ENCODE measurements around the gene CLMP.

Gene CLMP

GRCh38 chr11:123235117-123235655, 40.1 kb upstream of the CLMP start:
- Histone ChIP-seq H3K27me3 (no peaks in the 10 kb centered on the region), H3K4me2 (peak overlapping the region in 7 of 11 experiments; percentile 23 to 40 (median 34); a peak in 4 of 22 replicates), H3K27ac (no peak overlapping the region), H3K9me3 (replicated peaks in 1 of 11) (no peaks in the 10 kb centered on the region), H3K9ac (no peak overlapping the region), H3K4me1 (peaks cover 10 to 37% (median 25%) of the 10 kb centered on the region in 10 experiments), H4K20me1 (no peaks in the 10 kb centered on the region), H3K36me3 (no peaks in the 10 kb centered on the region), H3K4me3 (no peak overlapping the region)
- no peak for TF ChIP-seq Cebpa-rat (IDR thresholded peaks at IDR 0.05)

DNA sequence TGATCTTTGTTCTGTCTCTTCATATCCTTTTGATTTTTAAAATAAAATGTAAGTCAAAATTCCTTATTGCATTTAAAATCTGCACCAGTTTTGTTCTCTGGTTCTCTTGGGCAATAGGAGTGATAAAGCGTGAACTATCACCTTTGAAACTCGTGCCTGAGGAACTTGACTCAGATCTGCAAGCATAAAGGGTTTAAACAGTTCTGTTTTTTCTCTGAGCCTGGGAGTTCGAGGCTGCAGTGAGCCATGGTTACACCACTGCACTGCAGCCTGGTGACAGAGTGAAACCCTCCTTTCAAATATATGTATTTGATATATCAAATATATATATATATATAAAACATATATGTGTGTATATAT, 38.9 kb upstream of the CLMP start:
- Histone ChIP-seq H4K20me1 (no peaks in the 10 kb centered on the region), H3K27ac (peak overlapping the region in 6 of 11 experiments; percentile 13 to 48 (median 38); a peak in 8 of 22 replicates), H3K27me3 (no peaks in the 10 kb centered on the region), H3K4me3 (no peak overlapping the region), H3K9me3 (replicated peaks in 1 of 11) (no peaks in the 10 kb centered on the region), H3K4me1 (peaks cover 10 to 37% (median 25%) of the 10 kb centered on the region in 10 experiments), H3K9ac (no peak overlapping the region), H3K4me2 (peak overlapping the region; percentile 18 to 76 (median 66); a peak in 20 of 22 replicates), H3K36me3 (no peaks in the 10 kb centered on the region)
- no peak for TF ChIP-seq Cebpa-rat (IDR thresholded peaks at IDR 0.05)

- Histone ChIP-seq H3K9ac (no peak overlapping the region; a peak in 1 of 22 replicates), H3K27me3 (no peaks in the 10 kb centered on the region), H3K27ac (peak overlapping the region in 8 of 11 experiments; percentile 13 to 65 (median 38); a peak in 14 of 22 replicates), H3K4me3 (no peak overlapping the region), H3K4me2 (peak overlapping the region; percentile 18 to 76 (median 66); a peak in 21 of 22 replicates), H3K36me3 (no peaks in the 10 kb centered on the region), H3K9me3 (replicated peaks in 1 of 11) (no peaks in the 10 kb centered on the region), H4K20me1 (no peaks in the 10 kb centered on the region), H3K4me1 (peaks cover 11 to 34% (median 25%) of the 10 kb centered on the region in 10 experiments)
- TF ChIP-seq Cebpa-rat (IDR thresholded peaks at IDR 0.05): no peak
Measured at GRCh38 chr11:123233280-123233974, 38.4 kb upstream of the CLMP start.

- no peaks in the 10 kb centered on the region for H3K9me3 ChIP-seq (replicated peaks in 1 of 11)
- TF ChIP-seq Cebpa-rat (IDR thresholded peaks at IDR 0.05): no peak
- no peaks in the 10 kb centered on the region for H4K20me1 ChIP-seq
- H3K4me1 ChIP-seq: peaks cover 19 to 29% (median 25%) of the 10 kb centered on the region in 10 experiments
- no peak overlapping the region for H3K4me3 ChIP-seq
- H3K4me2 ChIP-seq: no peak overlapping the region
- no peaks in the 10 kb centered on the region for H3K27me3 ChIP-seq
- H3K9ac ChIP-seq: no peak overlapping the region
- no peaks in the 10 kb centered on the region for H3K36me3 ChIP-seq
- H3K27ac ChIP-seq: no peak overlapping the region
Measured at GRCh38 chr11:123231777-123232176, 36.7 kb upstream of the CLMP start.

GRCh38 chr11:123231256-123231655, 36.2 kb upstream of the CLMP start:
- no peak overlapping the region for H3K27ac ChIP-seq
- H4K20me1 ChIP-seq: no peaks in the 10 kb centered on the region
- H3K4me2 ChIP-seq: no peak overlapping the region
- no peak overlapping the region for H3K9ac ChIP-seq
- H3K4me1 ChIP-seq: peaks cover 19 to 29% (median 25%) of the 10 kb centered on the region in 10 experiments
- no peak overlapping the region for H3K4me3 ChIP-seq
- no peak for TF ChIP-seq Cebpa-rat (IDR thresholded peaks at IDR 0.05)
- no peaks in the 10 kb centered on the region for H3K36me3 ChIP-seq
- H3K27me3 ChIP-seq: no peaks in the 10 kb centered on the region
- no peaks in the 10 kb centered on the region for H3K9me3 ChIP-seq (replicated peaks in 1 of 11)

DNA sequence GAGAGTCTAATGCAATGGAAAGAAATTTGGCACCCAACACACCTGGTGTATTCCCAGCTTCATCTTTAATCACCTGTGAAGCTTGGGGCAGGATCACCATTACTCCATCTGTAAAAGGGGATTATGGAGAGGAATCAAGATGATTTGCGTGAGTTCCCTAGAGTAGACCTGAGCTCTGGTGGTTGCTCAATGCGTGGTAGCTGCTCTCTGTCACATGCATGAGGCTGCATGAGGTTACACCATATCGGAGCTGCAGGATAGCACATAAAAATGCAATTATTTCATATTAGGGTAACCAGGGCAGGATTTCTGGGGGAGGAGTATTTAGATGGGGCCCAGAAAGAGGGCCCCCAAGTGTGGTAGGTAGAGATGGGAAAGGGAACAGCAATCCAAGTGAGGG, 35.3 kb upstream of the CLMP start:
- no peak overlapping the region for H3K4me3 ChIP-seq
- H3K4me1 ChIP-seq: peaks cover 12 to 23% (median 20%) of the 10 kb centered on the region in 10 experiments
- no peak for TF ChIP-seq Cebpa-rat (IDR thresholded peaks at IDR 0.05)
- H3K9ac ChIP-seq: no peak overlapping the region
- no peaks in the 10 kb centered on the region for H3K9me3 ChIP-seq (replicated peaks in 1 of 11)
- H4K20me1 ChIP-seq: no peaks in the 10 kb centered on the region
- H3K36me3 ChIP-seq: no peaks in the 10 kb centered on the region
- no peak overlapping the region for H3K4me2 ChIP-seq
- H3K27me3 ChIP-seq: no peaks in the 10 kb centered on the region
- no peak overlapping the region for H3K27ac ChIP-seq

GRCh38 chr11:123228496-123229163, 33.6 kb upstream of the CLMP start:
- H3K27me3 ChIP-seq: no peaks in the 10 kb centered on the region
- H3K4me3 ChIP-seq: no peak overlapping the region
- H3K27ac ChIP-seq: no peak overlapping the region
- no peak overlapping the region for H3K9ac ChIP-seq
- H3K36me3 ChIP-seq: no peaks in the 10 kb centered on the region
- H3K9me3 ChIP-seq (replicated peaks in 1 of 11): no peaks in the 10 kb centered on the region
- H3K4me1 ChIP-seq: peaks cover 6 to 16% (median 8%) of the 10 kb centered on the region in 10 experiments
- no peak for TF ChIP-seq Cebpa-rat (IDR thresholded peaks at IDR 0.05)
- no peaks in the 10 kb centered on the region for H4K20me1 ChIP-seq
- H3K4me2 ChIP-seq: peak overlapping the region in 3 of 11 experiments; percentile 1 to 41 (median 33); a peak in 4 of 22 replicates

DNA sequence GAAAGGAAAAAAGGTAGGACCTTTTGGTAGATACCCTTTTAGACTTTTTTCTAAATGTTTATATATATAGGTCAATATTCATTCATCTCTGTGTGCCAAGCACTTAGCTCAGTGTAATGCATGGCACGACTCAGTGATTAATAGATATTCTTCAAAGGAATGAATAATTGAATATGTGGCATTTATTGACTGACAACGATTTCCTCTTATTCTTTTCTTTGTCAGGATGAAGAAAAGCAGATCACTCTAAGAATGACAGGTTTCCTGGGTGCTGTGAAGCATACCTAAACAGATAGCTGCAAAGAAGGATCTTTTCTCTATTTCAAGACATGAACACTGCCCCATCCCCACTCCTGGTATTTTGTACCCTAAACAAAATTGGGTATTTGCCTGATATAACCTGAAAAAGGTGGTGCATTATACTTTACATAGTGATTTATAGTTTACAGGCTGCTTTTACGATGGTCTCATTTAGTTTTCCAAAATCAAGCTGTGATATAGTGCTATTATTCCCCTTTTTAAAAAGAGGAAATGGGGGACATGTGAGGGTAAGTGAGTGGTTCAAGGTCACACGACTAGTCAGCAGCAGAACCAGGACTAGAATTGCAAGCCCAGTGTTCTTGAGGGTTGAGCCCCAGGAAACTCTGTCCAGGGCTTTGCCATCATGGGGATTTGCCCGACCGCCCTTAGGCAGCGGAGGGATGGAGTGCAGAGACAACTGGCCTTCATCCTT, 32.9 kb upstream of the CLMP start:
- no peak for TF ChIP-seq Cebpa-rat (IDR thresholded peaks at IDR 0.05)
- Histone ChIP-seq H3K36me3 (no peaks in the 10 kb centered on the region), H3K9me3 (replicated peaks in 1 of 11) (peaks cover 0 to 5% (median under 1%) of the 10 kb centered on the region in 11 experiments; a peak in 7 of 22 replicates), H3K4me3 (no peak overlapping the region), H3K27ac (no peak overlapping the region), H3K9ac (no peak overlapping the region), H3K4me1 (peaks cover 0 to 10% (median under 1%) of the 10 kb centered on the region in 10 experiments; a peak in 12 of 20 replicates), H3K4me2 (peak overlapping the region in 3 of 11 experiments; percentile 1 to 41 (median 33); a peak in 4 of 22 replicates), H3K27me3 (no peaks in the 10 kb centered on the region), H4K20me1 (no peaks in the 10 kb centered on the region)

DNA sequence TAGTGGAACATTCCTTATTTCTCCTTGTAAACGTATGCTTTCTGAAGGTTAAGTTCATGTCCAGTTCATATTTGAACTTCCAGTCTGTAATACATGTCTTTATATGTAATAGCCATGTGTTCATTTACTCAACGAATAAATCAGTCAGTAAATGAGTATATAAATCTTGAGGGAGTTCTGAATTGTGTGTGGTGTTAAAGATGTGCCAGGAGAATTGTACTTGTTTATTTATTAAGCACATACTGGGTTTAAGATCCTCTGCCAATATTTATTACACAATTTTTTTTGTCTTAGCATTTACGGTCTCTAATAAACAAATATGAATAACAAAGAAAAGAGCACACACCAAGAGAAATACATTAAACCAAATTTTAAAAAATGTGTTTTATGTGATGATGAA, 26.5 kb upstream of the CLMP start:
- Histone ChIP-seq H3K9me3 (replicated peaks in 1 of 11) (peaks cover 4 to 20% (median 14%) of the 10 kb centered on the region in 11 experiments; a peak in 21 of 22 replicates), H3K27ac (no peak overlapping the region), H3K27me3 (no peaks in the 10 kb centered on the region), H3K4me1 (no peaks in the 10 kb centered on the region), H3K36me3 (no peaks in the 10 kb centered on the region), H3K9ac (no peak overlapping the region), H4K20me1 (no peaks in the 10 kb centered on the region), H3K4me3 (no peak overlapping the region), H3K4me2 (no peak overlapping the region)
- no peak for TF ChIP-seq Cebpa-rat (IDR thresholded peaks at IDR 0.05)

Measured in BLaER1 treated with 17β-estradiol and CSF1 and Interleukin-3, amounts not matched to agents 10 nM and 100 nM (cell line).